Fibroblast of skin of scalp (primary cell): ENCODE measurements around the gene TMEM86B.
A peak's percentile ranks its signal among the peaks of the same experiment; 100 is the strongest.

Source experiments
- DNase-seq: peaks from one replicate; pipeline ENCODE4 v3.0.0-alpha.2; 2013

The TMEM86B gene

GRCh38 chr19:55257461-55258420, 29.2 kb upstream of the TMEM86B start:
- DNase-seq: no peak

DNA sequence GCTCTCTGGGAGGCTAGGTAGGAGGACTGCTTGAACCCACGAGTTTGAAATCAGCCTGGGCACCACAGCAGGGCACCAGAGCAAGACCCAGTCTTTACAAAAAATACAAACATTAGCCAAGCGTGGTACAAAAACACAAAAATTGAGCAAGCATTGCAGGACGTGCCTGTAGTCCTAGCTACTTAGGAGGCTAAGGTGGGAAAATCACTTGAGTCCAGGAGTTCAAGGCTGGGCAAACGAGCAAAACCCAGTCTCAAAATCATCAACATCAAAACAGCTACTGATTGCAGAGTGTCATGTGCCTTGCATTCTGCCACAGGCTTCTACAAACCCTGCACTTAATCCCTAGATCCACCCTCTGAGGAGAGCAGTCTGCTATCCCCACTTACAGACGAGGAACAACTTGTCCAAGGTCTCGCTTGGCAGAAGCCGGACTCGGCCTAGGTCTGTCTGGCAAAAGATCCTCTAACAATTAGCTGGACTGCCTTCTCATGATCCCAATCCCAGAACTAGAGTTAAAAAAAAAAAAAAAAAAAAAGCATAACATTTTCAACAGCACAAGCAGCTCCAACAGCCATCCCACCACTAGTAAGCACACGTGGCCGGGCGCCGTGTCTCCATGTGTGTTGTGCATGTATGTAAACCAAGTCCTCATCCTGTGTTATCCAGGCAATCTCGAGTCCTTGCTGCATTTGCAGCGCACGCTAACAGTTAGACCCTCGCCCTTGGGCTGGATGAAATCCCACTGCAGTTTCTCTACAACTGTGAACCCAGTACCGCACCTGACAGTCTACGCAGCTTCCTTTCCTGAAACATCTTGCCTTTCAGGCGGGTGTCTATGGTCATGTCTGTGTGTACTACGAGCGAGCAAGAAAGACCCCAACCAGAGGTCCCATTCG, 28.2 kb upstream of the TMEM86B start:
- no peak for DNase-seq

DNA sequence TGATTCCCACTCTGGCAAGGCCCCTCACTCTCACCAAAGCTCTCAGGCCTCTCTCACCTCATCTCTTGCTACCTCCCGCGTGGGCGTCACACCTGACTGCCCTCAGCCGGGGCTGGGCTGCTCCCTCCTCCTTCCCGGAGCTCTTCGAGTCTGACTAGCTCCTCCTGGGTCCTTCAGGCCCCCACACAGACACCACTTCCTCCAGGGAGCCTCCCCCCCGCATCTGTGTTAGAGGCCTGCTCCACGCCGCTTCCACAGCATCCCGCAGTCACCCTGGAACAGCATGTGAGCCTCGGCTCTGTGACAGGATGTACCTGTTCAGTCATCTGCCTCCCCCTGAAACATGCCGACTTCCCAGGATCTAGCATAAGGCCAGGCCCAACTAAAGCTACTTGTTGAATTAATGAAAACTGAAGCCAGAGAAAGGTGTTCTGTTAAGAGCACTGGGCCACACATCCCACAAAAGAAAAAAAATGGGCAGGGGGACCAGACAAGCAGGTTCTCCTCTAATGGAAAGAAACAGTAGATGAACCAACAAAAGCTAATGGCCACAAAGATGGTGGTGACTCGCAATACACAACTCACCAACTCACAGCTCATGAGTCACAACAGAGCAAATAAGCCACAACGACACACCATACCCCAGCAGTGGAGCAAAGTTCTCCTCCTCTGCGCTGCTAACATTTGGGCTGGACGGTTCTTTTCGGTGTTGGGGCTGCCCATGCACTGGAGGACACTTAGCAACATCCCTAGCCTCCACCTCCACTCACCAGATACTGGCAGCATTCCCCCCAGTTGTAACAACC, 27.3 kb upstream of the TMEM86B start:
- no peak for DNase-seq

DNA sequence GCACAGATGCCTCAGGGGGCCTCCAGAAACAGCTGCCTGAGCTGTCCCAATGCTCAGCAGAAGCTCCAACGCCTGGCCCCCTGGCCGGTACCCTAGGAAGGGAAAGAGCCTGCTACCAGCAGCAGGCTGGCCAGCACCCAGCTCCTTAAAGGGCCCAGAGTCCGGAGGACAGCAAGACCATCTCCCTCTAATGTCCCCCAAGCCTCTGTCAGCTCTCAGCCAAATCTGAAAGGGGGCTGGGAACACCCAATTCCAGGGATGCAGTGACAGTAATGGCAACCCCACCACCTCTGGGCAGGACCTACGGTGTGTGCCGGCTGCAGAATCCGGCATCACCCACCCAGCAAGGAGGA, 26.0 kb upstream of the TMEM86B start:
- DNase-seq: no peak

DNA sequence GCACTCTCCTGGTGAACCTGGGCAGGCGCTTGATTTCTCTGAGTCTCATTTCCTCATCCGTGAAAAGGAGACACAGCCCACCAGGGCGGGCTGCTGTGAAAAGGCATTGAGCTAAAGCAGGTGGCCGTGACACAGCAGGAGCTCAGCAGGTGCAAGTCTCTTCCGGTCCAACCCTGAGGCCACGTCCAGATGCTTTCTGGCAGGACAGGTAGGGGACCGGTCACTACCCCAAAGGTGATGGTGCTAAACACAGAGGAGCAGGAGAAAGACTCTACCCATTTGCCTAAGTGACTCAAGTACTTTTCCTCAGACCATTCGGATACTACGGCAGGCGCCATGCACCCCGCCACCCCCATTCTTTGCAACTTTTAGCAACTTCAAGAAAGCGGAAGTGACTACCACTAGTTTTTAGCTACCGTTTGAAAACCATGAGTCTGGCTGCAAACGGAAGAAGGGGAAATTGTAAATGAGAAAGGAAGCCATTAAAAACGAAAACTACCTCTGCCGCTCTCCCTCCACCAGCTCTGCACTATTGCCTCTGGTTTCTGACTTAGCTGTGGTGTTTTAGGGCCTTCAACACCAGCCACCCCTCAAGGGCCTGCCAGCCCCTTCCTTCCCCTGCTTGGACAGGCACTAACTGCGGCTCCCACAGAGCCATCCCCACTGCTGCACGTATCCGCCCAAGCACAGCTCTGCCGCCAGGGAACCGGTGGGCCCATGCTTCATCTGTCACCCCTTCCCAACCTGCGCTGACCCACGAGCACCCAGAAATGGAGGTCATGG, 25.5 kb upstream of the TMEM86B start:
- no peak for DNase-seq

DNA sequence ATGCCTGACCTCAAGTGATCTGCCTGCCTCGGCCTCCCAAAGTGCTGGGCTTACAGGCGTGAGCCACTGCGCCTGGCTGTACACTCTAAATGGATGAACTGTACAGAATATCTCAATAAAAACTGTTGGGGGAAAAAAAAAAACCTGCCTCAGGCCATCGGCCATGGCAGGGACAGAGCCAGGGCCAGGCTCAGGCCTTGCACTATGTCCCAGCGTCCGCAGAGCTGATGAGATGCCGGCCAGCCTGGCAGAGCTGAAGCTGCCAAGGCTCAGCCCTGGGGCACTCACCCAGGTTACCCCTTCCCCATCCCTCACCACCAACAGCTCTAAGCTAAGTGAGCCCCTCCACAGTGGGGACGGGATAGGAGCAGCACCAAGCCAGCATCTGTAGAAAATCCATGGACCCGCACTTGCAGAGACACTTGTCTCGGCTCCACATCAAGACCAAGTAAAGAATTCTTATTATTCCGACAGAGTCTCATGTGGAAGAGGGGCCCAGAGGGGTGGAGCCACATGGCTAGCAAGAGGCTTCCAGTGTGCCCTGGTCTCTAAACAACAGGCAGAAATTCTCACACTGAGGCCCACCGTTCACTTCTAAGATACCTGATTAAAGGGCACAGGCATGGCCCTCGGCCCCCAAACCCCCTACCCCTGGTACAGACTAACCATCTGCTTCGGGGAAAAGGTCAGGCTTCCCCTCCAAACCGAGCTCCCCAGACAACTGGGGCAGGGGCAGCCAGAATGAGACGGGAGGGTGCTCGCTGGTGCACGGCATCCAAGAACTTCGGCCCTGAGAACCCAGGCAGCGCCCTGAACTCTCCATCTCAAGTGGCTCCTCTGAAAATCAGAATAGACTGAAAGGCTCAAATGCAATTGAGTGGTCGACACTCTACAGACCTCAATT, 24.4 kb upstream of the TMEM86B start:
- no peak for DNase-seq

DNA sequence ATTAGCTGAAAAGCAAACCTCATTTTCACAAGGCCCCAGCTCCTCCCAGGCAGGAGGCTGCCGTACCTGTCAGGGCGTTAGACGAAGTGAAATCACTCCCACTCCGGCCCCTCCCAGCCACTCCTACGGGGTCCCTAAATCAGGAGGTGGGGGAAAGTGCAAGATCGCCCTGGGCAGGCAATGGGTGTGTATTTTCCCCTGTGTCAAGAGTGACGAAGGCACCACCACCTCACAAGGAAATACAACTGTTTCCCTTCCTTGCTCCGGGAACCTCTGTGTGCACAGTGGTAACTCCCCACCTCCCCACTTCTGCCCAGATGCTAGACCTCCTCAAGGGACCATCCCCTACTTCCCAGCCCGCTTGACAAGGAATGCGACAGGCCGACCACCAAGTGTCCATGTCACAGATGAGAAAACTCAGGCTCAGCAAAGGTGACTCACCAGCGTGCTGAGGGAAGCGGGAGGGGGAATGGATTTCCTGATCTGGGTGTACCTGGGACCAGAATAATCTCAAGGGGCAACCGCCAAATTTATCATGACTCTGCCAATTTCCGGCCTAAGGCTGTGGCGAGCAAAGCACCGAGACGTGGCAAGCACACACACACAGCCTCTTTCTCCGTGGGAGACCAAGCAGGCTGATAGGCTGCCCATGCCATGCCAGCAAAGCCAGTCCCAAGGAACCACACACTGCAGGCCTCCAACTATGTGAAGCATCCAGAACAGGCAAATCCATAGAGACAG, 22.9 kb upstream of the TMEM86B start:
- DNase-seq: peak; percentile 10

- DNase-seq: no peak
Measured at GRCh38 chr19:55250262-55251036, 21.9 kb upstream of the TMEM86B start.

GRCh38 chr19:55249841-55250240, 21.3 kb upstream of the TMEM86B start:
- DNase-seq: no peak

- no peak for DNase-seq
Measured at GRCh38 chr19:55248704-55249103, 20.1 kb upstream of the TMEM86B start.

DNA sequence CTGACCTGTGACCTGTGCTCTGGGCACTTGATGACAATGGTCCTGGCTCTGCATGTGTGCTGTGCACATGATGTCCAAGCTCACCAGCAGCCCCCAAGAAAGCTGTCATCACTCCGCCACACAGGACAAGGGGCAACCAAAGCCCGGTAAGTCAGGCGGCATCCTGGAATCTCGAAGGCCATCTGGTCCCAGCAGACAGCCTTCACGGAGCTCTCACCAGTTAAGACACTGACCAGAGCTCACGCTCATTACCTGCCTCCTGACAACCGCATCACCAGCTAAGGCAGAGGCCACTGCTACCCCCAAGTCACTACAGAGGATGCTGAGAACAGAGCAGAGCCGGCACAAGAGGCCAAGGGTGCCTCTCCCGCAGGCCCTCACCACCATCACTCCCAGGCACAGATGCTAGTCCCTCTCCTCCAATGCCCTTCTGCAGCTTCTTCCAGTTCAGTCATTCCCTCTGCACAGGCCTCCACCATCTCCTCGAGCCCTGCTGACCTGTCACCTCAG, 19.7 kb upstream of the TMEM86B start:
- no peak for DNase-seq

DNA sequence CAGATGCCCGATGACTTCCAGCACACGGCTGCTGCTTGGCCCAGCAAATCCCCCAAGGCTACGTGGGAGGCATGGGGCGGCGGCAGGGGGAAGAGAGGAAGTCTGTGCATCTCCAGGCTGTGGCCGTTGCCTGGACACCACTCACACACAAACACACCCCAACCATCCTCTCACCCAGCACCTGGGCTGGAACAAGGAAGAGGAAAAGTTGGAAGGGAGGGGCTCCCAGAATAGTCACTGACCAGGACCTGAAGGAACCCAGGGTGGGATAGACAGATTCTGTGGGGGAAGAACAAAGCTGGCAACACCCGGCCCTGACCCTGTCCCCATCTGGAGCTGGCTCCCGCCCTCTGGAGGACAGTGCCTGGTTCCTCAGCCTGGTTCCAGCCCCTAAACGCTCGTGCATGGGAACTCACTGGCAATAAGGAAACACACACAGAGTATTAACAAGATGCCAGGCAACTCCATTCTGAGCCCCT, 19.1 kb upstream of the TMEM86B start:
- no peak for DNase-seq

- no peak for DNase-seq
Measured at GRCh38 chr19:55246462-55247451, 18.2 kb upstream of the TMEM86B start.

DNA sequence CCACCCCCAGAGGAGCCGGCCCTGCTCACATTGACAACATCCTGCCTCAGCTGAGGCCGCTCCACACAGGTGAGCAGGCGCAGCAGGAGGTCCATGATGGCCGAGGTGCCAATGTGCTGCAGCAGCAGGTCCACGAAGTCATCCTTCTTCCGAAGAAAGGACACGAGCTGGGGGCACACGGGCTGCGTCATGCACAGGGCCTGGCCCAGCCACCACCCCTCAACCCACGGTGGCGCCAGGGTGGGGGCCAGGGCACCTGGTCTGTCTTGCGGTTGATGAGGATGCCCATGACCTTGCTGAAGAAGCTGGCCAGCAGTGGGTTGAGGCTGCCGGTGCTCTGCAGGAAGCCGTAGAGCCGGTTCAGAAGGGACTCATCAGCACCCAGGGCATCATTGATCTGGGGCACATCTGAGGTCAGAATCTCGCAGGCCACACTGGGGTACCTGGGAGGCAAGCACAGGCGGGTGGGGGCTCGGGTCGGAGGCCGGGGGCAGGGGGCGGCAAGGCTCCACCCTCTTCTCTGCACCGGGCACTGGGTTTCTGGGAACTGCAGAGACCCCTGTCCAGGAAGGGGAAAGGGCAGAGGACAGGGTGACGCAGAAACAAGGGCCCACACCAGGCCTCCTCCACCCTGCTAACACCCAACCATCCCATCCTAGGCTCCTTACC, 16.8 kb upstream of the TMEM86B start:
- DNase-seq: no peak

DNA sequence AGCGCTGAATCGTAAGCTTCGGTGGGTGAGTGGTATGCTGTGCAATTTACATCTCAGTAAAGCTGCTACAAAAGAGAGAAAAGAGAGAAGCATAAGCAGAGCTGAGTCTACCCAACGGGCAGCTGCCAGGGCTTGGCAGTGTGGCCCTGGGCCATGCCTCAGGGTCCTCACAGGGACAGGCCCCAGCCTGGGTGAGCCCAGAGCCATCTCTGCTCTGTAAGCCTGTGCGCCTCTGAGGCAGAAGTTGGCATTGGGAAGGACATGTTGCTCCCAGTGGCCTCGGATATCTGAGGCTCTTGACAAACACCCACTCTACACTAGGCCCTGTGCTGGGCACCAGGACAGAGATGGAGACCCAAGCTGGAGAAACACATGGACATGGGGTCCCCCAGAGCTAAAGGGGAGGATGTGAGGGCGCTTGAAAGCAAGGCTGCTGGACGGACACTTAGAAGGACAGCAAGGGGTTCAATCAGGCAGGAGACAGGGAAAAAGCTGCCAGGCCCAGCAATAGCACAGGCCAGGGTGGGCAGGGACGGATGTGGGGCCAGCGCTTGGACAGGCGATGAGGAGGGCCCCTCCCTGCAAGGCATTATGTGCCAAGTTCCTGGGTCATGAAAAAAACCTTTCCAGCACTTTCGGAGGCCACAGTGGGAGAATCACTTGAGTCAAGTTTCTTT, 15.6 kb upstream of the TMEM86B start:
- DNase-seq: no peak

- DNase-seq: no peak
Measured at GRCh38 chr19:55242517-55242916, 14.0 kb upstream of the TMEM86B start.
